PC-9 (cell line): ENCODE data around the gene ANKRD34B. TPM values are rescaled to one million over a fixed set of nuclear protein-coding genes. Genes with fewer than 3 reads are reported as not detected.

ENCODE experiments used
- BruUV-seq: library from RNA; stranded (reverse); fragments of 400-500 nt; replicated peaks from 2 replicates; lab custom pipeline; 2021; lab: Mats Ljungman, UMichigan
- CTCF ChIA-PET: fragments of 300-600 bp; sonication (Branson Sonifier 250); formaldehyde crosslinking; loops from one replicate; lab custom pipeline; 2022; ENCODE audit warnings: antibody characterized with exemption; lab: Charles Lee
- POLR2A ChIA-PET: fragments of 300-600 bp; sonication (Branson Sonifier 250); formaldehyde crosslinking; loops from one replicate; lab custom pipeline; 2022; ENCODE audit warnings: antibody characterized with exemption; ENCODE audit not compliant: unreplicated experiment; lab: Charles Lee
- DNase-seq, 2 experiments: peaks; one replicate each; pipeline versions ENCODE4 v3.0.0 to v3.0.0-alpha.2; 2015 to 2022; ENCODE audit warnings: mixed read lengths in 1 of 2
- H2AFZ ChIP-seq: fragments of 200-600 bp; sonication (generic); 2 replicates; pipeline ENCODE4 v1.8.1; 2017; ENCODE audit warnings: antibody characterized with exemption
- H3F3A ChIP-seq: fragments of 200-600 bp; sonication (generic); 2 replicates; pipeline ENCODE4 v1.8.1; 2017; ENCODE audit warnings: antibody characterized with exemption, mild to moderate bottlenecking, low read depth; ENCODE audit not compliant: insufficient read depth
- H3K27ac ChIP-seq: fragments of 200-600 bp; sonication (generic); 2 replicates; pipeline ENCODE4 v1.6.1; 2016; ENCODE audit warnings: mixed run types
- H3K27me3 ChIP-seq: fragments of 200-600 bp; sonication (generic); 2 replicates; pipeline ENCODE4 v1.6.1; 2016; ENCODE audit warnings: low read depth, mixed run types; ENCODE audit not compliant: insufficient read depth
- H3K36me3 ChIP-seq: fragments of 200-600 bp; sonication (generic); 2 replicates; pipeline ENCODE4 v1.6.1; 2016; ENCODE audit warnings: low read depth, mixed run types
- H3K4me1 ChIP-seq: fragments of 200-600 bp; sonication (generic); replicated peaks from 2 replicates; pipeline ENCODE4 v1.6.1; 2016; ENCODE audit warnings: mixed run types; ENCODE audit not compliant: insufficient read depth
- H3K4me2 ChIP-seq: fragments of 200-600 bp; sonication (generic); 2 replicates; pipeline ENCODE4 v1.6.1; 2017; ENCODE audit warnings: mixed run types
- H3K4me3 ChIP-seq: fragments of 200-600 bp; sonication (generic); 2 replicates; pipeline ENCODE4 v1.6.1; 2016; ENCODE audit warnings: mixed run types
- H3K79me2 ChIP-seq: fragments of 200-600 bp; sonication (generic); 2 replicates; pipeline ENCODE4 v1.6.1; 2017; ENCODE audit warnings: low read depth, mixed run types
- H3K9me2 ChIP-seq: fragments of 200-600 bp; sonication (generic); 2 replicates; pipeline ENCODE4 v1.8.1; 2017; ENCODE audit warnings: mild to moderate bottlenecking; ENCODE audit not compliant: insufficient read depth
- H3K9me3 ChIP-seq: fragments of 200-600 bp; sonication (generic); 2 replicates; pipeline ENCODE4 v1.8.1; 2016; ENCODE audit warnings: low read depth; ENCODE audit not compliant: insufficient read depth
- H4K20me1 ChIP-seq: fragments of 200-600 bp; sonication (generic); 2 replicates; pipeline ENCODE4 v1.8.1; 2017; ENCODE audit not compliant: insufficient read depth
- EZH2 ChIP-seq: fragments of 200-600 bp; sonication (generic); IDR thresholded peaks from 2 replicates; pipeline ENCODE4 v1.8.0; 2017; ENCODE audit warnings: antibody characterized with exemption, low read depth
- intact Hi-C: fragments of 100-400 bp; cut with micrococcal nuclease; formaldehyde crosslinking; loops from one replicate; pipeline ENCODE4 v1.10.0; 2022; ENCODE audit not compliant: unreplicated experiment
- total RNA-seq: library from RNA; stranded (reverse); gene quantifications from 2 replicates; pipeline ENCODE4 v1.2.3, GENCODE V29; 2021
- TF ChIP-seq, protein P1 (sequence below): fragments of 200-600 bp; sonication (generic); conservative IDR thresholded peaks from 2 replicates; pipeline ENCODE4 v1.6.1; 2017; ENCODE audit warnings: mixed run types, antibody characterized with exemption, mild to moderate bottlenecking, moderate library complexity

ANKRD34B gene
- total RNA-seq, 1 experiment from 2014 or later, result 0.26 TPM

DNA sequence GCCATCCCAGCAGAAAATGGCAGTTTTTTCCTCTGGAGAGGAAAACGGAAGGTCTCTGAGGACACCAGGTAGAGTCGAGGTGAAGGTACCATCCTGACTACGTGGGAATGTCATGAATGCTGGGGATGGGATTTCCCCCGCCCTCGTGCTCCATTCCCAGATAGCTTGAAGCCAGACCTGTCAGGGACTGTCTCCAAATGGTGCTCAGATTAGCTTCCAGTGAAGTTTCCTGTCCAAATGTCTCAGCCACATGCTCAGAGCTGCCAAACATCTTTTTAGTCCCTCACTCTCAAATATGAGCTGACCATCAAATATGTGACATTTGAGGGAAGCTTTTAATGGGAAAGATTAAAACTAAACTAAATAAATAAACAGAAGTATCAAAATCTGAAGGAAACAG is 7.6 kb upstream of the ANKRD34B start:
- no TSS peak for BruUV-seq
- intact Hi-C loops, result no loop called here
- ChIA-PET POLR2A (no interaction called here), CTCF (no interaction called here)
- Histone ChIP-seq H3K36me3 (no peaks in the 10 kb centered on the region), H3K27ac (no peak overlapping the region), H3K4me1 (no peaks in the 10 kb centered on the region), H3K4me2 (no peak overlapping the region), H3K9me3 (no peaks in the 10 kb centered on the region), H3K4me3 (no peak overlapping the region), H2AFZ (no peak overlapping the region), H4K20me1 (no peaks in the 10 kb centered on the region), H3K9me2 (no peaks in the 10 kb centered on the region), H3K79me2 (no peaks in the 10 kb centered on the region), H3K27me3 (no peaks in the 10 kb centered on the region), H3F3A (no peaks in the 10 kb centered on the region)
- no peak for DNase-seq
- no peak for TF ChIP-seq EZH2
- TF ChIP-seq, protein P1, sequence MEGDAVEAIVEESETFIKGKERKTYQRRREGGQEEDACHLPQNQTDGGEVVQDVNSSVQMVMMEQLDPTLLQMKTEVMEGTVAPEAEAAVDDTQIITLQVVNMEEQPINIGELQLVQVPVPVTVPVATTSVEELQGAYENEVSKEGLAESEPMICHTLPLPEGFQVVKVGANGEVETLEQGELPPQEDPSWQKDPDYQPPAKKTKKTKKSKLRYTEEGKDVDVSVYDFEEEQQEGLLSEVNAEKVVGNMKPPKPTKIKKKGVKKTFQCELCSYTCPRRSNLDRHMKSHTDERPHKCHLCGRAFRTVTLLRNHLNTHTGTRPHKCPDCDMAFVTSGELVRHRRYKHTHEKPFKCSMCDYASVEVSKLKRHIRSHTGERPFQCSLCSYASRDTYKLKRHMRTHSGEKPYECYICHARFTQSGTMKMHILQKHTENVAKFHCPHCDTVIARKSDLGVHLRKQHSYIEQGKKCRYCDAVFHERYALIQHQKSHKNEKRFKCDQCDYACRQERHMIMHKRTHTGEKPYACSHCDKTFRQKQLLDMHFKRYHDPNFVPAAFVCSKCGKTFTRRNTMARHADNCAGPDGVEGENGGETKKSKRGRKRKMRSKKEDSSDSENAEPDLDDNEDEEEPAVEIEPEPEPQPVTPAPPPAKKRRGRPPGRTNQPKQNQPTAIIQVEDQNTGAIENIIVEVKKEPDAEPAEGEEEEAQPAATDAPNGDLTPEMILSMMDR, result no peak

DNA sequence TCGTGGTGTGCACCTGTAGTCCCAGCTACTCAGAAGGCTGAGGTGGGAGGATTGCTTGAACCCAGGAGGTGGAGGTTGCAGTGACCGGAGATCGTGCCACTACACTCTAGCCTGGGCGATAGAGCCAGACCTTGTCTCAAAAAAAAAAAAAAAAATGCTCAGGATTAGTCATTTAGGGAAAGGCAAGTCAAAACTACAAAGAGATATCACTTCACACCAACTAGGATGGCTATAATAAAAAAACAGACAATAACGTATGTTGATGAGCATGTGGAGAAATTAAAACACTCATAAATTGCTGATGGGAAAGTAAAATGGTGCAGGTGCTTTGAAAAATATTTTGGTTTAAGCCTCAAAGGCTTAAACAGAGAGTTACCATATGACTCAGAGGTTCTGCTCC is 6.3 kb upstream of the ANKRD34B start:
- POLR2A ChIA-PET, result no interaction called here
- Histone ChIP-seq H3K9me2 (no peaks in the 10 kb centered on the region), H3K4me1 (no peaks in the 10 kb centered on the region), H3K36me3 (no peaks in the 10 kb centered on the region), H3K79me2 (no peaks in the 10 kb centered on the region), H2AFZ (no peak overlapping the region), H3F3A (no peaks in the 10 kb centered on the region), H3K27ac (no peak overlapping the region), H4K20me1 (no peaks in the 10 kb centered on the region), H3K4me3 (no peak overlapping the region), H3K27me3 (no peaks in the 10 kb centered on the region), H3K9me3 (no peaks in the 10 kb centered on the region), H3K4me2 (no peak overlapping the region)
- TF ChIP-seq, protein P1, result no peak
- TF ChIP-seq EZH2, result no peak
- intact Hi-C loops, result no loop called here
- DNase-seq, result no peak
- BruUV-seq, result no TSS peak
- CTCF ChIA-PET, result no interaction called here

DNA sequence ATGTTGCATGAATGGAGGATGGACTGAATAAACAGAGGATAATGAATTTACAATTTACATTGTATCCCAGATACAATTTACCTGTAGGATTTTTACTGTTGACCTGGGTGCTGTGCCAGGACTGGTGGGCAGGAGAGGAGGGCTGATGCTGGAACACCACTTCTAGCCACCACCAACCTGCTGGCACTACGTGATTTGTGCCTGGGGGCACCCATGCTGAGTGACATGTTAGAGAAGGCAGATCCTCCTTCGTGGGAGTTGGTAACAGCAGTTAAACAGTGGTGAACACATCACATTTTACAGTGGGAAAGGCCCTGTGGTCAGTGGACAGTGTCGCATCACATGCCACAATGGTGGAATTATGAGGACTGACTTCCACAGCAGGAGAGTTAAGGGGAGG is 3.0 kb upstream of the ANKRD34B start:
- DNase-seq, result no peak
- H3F3A ChIP-seq, result no peaks in the 10 kb centered on the region
- H3K27me3 ChIP-seq, result no peaks in the 10 kb centered on the region
- TF ChIP-seq, protein P1, result no peak
- TF ChIP-seq EZH2, result no peak
- no peaks in the 10 kb centered on the region for H3K9me2 ChIP-seq
- H3K36me3 ChIP-seq, result no peaks in the 10 kb centered on the region
- H3K4me2 ChIP-seq, result no peak overlapping the region
- no TSS peak for BruUV-seq
- ChIA-PET POLR2A (no interaction called here), CTCF (no interaction called here)
- intact Hi-C loops, result no loop called here
- H2AFZ ChIP-seq, result no peak overlapping the region
- H3K9me3 ChIP-seq, result no peaks in the 10 kb centered on the region
- H3K4me3 ChIP-seq, result no peak overlapping the region
- H4K20me1 ChIP-seq, result no peaks in the 10 kb centered on the region
- no peak overlapping the region for H3K27ac ChIP-seq
- no peaks in the 10 kb centered on the region for H3K4me1 ChIP-seq
- H3K79me2 ChIP-seq, result no peaks in the 10 kb centered on the region
